HTERT RPE-1 (cell line): Measurements from ENCODE around the gene HK2.

Source experiments
- in situ Hi-C: fragments of 300-500 bp; cut with MboI; formaldehyde crosslinking; loops from 4 replicates; pipeline ENCODE4 v1.14.3; 2020; ENCODE audit warnings: low sequenced_read_pairs

The HK2 gene

GRCh38 chr2:74876081-74876886 is 42.4 kb downstream of the HK2 start:
- in situ Hi-C loops: loop anchor here (25.0 kb wide), 1 partner anchor 164 kb away; no protein-coding TSS in a partner anchor

- in situ Hi-C loops: loop anchor here (25.0 kb wide), 1 partner anchor 165 kb away; no protein-coding TSS in a partner anchor
Observed at GRCh38 chr2:74877376-74877775, 43.4 kb downstream of the HK2 start.

DNA sequence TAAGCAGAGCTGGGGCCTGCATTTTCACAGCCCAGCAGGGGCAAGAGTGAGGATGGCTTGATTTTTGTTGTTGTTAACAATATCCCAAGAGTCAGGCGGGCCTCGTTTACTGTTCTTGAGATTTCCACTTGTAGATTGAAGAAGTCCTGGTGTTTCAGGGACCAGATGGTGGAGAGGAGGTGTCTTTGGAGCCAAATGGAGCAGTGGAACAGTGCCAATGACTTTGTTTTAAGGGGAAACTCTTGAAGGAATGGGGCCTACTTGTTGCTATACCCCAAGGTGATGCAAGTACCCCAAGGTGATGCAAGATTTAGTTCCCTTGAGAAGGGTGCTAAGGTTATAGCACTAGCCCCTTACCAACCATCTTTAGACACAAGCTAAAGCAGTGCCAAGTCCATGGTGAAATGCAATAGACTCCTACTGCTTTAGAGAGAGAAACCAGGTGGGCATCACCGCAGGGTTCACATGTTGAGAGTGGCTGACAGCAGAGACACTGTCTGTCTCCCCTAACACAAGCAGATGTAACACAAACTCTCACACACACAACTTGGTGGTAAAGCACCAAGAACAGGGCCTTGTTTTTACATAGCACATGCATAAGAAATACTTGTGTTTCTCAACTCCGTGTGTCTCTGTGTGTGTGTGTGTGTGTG is 44.0 kb downstream of the HK2 start:
- in situ Hi-C loops: loop anchor here (25.0 kb wide), 1 partner anchor 166 kb away; no protein-coding TSS in a partner anchor

DNA sequence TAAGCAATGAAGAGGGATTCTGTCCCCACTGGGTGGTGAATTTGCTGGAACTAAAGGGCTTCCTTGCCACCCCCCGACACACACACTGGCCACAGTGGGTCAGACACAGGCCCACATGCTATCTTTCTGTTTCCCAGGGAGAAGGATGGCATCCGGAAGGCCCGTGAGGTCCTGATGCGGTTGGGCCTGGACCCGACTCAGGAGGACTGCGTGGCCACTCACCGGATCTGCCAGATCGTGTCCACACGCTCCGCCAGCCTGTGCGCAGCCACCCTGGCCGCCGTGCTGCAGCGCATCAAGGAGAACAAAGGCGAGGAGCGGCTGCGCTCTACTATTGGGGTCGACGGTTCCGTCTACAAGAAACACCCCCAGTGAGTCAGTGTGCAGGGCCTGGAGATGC is 44.6 kb downstream of the HK2 start:
- in situ Hi-C loops: loop anchor here (25.0 kb wide), 1 partner anchor 166 kb away; no protein-coding TSS in a partner anchor

DNA sequence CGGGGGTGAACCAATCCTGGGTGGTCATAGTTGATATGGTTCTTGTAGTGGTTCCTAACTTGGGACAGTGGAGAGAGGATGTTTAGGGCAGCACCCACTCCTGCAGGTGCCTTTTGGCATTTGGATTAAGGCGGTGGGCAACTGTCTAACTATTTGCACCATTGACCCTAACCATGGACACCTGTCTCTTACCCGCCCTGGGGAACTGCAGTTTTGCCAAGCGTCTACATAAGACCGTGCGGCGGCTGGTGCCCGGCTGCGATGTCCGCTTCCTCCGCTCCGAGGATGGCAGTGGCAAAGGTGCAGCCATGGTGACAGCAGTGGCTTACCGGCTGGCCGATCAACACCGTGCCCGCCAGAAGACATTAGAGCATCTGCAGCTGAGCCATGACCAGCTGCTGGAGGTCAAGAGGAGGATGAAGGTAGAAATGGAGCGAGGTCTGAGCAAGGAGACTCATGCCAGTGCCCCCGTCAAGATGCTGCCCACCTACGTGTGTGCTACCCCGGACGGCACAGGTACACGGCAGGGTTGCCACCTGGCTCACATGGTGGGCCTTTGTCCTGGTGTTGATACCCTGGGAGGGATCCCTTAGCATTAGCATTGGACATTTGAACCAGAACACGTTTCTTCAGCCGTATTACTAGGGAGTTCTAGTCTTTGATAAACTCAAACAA is 46.3 kb downstream of the HK2 start:
- in situ Hi-C loops: loop anchor here (25.0 kb wide), 1 partner anchor 168 kb away; no protein-coding TSS in a partner anchor

DNA sequence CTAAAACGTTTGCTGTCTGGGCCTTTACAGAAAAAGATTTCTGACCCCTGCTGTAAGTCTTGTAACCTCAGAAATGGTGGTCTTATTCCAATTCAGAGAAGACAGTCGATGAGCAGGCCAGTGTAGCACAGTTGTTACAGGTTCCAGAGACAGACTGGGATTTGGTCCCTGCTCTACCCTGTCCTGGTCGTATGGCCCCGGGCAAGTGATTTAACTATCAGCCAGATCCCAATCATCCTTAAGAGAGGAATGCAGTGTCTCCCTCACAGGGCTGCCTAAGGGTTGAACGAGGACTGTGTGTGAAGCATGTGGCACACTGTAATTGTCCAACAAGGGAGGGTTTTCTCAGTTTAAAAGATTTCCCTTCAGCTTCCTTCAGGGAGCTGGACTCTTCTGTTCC is 47.2 kb downstream of the HK2 start:
- in situ Hi-C loops: loop anchor here (25.0 kb wide), 1 partner anchor 169 kb away; no protein-coding TSS in a partner anchor

GRCh38 chr2:74881626-74882298 is 47.8 kb downstream of the HK2 start:
- in situ Hi-C loops: loop anchor here (25.0 kb wide), 1 partner anchor 169 kb away; no protein-coding TSS in a partner anchor

- in situ Hi-C loops: loop anchor here (25.0 kb wide), 1 partner anchor 170 kb away; no protein-coding TSS in a partner anchor
Observed at GRCh38 chr2:74882299-74882687, 48.4 kb downstream of the HK2 start.

DNA sequence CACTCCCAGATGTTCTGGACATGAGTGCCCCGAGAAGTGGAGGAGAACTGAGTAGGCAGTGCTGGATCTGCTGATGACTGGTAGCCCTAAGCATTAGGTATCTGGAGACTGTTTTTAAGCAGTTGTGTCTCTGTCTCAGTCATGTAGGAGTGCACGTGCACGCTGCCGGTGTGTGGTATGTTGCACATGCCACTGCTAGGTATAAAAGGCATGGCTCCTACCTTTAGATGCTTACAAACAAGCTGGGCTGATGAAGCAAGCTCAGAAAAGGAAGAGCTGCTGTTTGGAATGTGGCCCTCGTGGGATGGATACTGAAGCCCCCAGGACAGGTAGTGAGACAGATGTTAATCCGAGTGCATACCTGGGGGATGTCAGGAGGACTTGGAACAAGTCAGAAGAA is 49.1 kb downstream of the HK2 start:
- in situ Hi-C loops: loop anchor here (25.0 kb wide), 1 partner anchor 171 kb away; no protein-coding TSS in a partner anchor

GRCh38 chr2:74884118-74884762 is 50.3 kb downstream of the HK2 start:
- in situ Hi-C loops: loop anchor here (25.0 kb wide), 1 partner anchor 172 kb away; no protein-coding TSS in a partner anchor

DNA sequence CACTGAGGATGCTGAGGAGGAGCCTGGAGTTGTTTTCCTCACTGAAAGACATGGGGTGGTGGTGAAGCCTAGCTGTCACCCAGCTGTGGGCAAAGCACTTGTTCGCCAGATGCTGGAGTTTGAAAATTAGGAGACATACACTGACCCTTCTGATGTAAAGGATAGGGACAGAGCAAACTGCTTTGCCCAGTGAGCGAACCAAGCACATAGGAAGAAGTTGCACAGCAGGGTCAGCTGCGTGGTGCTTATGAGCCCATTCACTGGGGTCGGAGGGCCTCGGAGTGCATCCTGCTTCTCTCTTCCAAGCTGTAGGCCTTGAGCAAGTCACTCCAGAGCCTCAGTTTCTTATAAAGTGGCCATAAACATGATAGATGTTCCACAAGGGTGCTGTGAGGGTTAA is 50.9 kb downstream of the HK2 start:
- in situ Hi-C loops: loop anchor here (25.0 kb wide), 1 partner anchor 173 kb away; no protein-coding TSS in a partner anchor

GRCh38 chr2:74886251-74886650 is 52.3 kb downstream of the HK2 start:
- in situ Hi-C loops: loop anchor here (25.0 kb wide), 1 partner anchor 174 kb away; no protein-coding TSS in a partner anchor

GRCh38 chr2:74886811-74887210 is 52.9 kb downstream of the HK2 start:
- in situ Hi-C loops: loop anchor here (25.0 kb wide), 1 partner anchor 175 kb away; no protein-coding TSS in a partner anchor

DNA sequence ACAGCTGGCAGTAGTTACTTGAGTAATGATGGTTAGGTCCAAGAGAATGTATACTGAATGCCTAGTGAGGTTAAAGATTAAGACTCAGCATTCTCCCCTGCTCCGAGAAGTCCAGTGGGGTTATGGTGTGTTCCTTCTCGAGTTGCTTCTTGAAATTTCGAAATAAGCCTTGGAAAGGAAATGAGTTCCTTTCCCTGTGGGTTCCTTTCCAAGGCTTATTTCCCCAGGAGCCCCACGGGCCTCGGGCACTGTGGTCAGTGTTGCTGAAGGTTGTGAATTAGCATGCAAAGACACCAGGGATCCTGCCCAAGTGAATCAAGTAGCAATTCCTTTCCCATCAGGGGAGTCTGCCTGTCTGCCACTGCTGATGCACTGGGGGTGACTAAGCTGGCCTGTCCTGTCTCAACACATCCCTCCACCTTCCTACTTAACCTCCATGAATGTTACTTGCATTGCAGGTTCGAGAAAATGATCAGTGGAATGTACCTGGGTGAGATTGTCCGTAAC is 53.6 kb downstream of the HK2 start:
- in situ Hi-C loops: loop anchor here (25.0 kb wide), 1 partner anchor 175 kb away; no protein-coding TSS in a partner anchor

GRCh38 chr2:74887960-74888700 is 54.2 kb downstream of the HK2 start:
- in situ Hi-C loops: loop anchor here (25.0 kb wide), 1 partner anchor 176 kb away; no protein-coding TSS in a partner anchor

- in situ Hi-C loops: loop anchor here (25.0 kb wide), 1 partner anchor 177 kb away; no protein-coding TSS in a partner anchor
Observed at GRCh38 chr2:74889159-74889558, 55.2 kb downstream of the HK2 start.

DNA sequence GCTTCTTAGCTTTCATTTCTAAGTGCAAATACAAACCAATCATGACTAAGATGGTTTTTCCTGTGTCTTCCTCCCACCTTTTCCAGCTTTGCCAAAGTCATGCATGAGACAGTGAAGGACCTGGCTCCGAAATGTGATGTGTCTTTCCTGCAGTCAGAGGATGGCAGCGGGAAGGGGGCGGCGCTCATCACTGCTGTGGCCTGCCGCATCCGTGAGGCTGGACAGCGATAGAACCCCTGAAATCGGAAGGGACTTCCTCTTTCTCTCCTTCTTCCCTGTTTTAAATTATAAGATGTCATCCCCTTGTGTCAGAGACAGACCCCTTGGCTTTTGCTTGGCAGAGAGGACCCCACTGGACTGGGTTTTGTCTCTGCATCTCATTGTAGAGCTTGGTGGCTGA is 56.8 kb downstream of the HK2 start:
- in situ Hi-C loops: loop anchor here (25.0 kb wide), 1 partner anchor 178 kb away; no protein-coding TSS in a partner anchor

DNA sequence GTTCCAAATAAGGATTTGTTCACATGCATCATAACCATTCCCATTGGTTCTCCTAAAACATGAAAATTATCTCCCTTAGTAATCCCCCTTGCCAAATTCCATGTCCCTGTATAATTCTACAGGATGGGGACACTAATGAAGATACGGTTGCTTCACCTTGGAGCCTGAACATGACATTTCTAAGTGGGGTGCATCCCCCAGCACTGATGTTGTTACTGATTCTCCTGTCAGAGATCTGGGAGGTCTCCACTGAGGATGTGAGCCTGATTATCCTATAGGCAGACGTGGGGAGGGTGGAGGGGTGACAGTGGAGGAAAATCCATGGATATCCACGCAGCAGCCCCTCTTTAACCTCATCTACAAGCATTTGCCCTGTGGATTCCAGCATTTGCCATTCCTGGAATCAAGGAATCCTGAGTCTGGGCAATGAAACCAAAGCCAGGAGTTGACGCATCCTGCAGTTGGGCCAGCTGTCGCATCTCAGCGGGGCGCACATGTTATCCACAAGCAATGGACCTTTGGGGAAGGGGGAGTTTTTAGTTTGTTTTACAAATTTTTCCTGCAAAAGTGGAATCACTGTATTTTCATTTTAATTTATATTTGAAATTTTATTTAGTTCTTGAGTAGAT is 57.3 kb downstream of the HK2 start:
- in situ Hi-C loops: loop anchor here (25.0 kb wide), 1 partner anchor 179 kb away; no protein-coding TSS in a partner anchor
